ENCODE measurements around the gene PAM.
"Not testable (repeated sequence)": the region's sequence is repeated elsewhere in the genome, so short reads cannot be mapped to it uniquely, and the experiment has no call there.

PAM gene

GRCh38 chr5:102891175-102891574 is 136.1 kb downstream of the PAM start:
- DNase-seq (ENCODE audit: extremely low read depth in 1 of 2, low read depth in 1 of 2): no peak

- no peak for DNase-seq (ENCODE audit: extremely low read depth in 1 of 2, low read depth in 1 of 2)
Observed at GRCh38 chr5:102893942-102894341, 138.8 kb downstream of the PAM start.

- DNase-seq (ENCODE audit: extremely low read depth in 1 of 2, low read depth in 1 of 2): no peak
Observed at GRCh38 chr5:102895234-102895633, 140.1 kb downstream of the PAM start.

- DNase-seq (ENCODE audit: extremely low read depth in 1 of 2, low read depth in 1 of 2): no peak
Observed at GRCh38 chr5:102895976-102896375, 140.9 kb downstream of the PAM start.

- no peak for DNase-seq (ENCODE audit: extremely low read depth in 1 of 2, low read depth in 1 of 2)
Observed at GRCh38 chr5:102901424-102902134, 146.5 kb downstream of the PAM start.

- no peak for DNase-seq (ENCODE audit: extremely low read depth in 1 of 2, low read depth in 1 of 2)
Observed at GRCh38 chr5:102902135-102902448, 147.0 kb downstream of the PAM start.

GRCh38 chr5:102902647-102903046 is 147.5 kb downstream of the PAM start:
- no peak for DNase-seq (ENCODE audit: extremely low read depth in 1 of 2, low read depth in 1 of 2)

- DNase-seq (ENCODE audit: extremely low read depth in 1 of 2, low read depth in 1 of 2): no peak
Observed at GRCh38 chr5:102903074-102903871, 148.2 kb downstream of the PAM start.

GRCh38 chr5:102905056-102905455 is 150.0 kb downstream of the PAM start:
- no peak for DNase-seq (ENCODE audit: extremely low read depth in 1 of 2, low read depth in 1 of 2)

GRCh38 chr5:102907099-102907498 is 152.0 kb downstream of the PAM start:
- DNase-seq (ENCODE audit: extremely low read depth in 1 of 2, low read depth in 1 of 2): not testable (repeated sequence)

- no peak for DNase-seq (ENCODE audit: extremely low read depth in 1 of 2, low read depth in 1 of 2)
Observed at GRCh38 chr5:102910240-102911226, 155.4 kb downstream of the PAM start.

GRCh38 chr5:102911973-102912372 is 156.9 kb downstream of the PAM start:
- no peak for DNase-seq (ENCODE audit: extremely low read depth in 1 of 2, low read depth in 1 of 2)

- no peak for DNase-seq (ENCODE audit: extremely low read depth in 1 of 2, low read depth in 1 of 2)
Observed at GRCh38 chr5:102916109-102916508, 161.0 kb downstream of the PAM start.

- DNase-seq (ENCODE audit: extremely low read depth in 1 of 2, low read depth in 1 of 2): no peak
Observed at GRCh38 chr5:102918986-102919610, 164.0 kb downstream of the PAM start.

- no peak for DNase-seq (ENCODE audit: extremely low read depth in 1 of 2, low read depth in 1 of 2)
Observed at GRCh38 chr5:102920762-102921161, 165.7 kb downstream of the PAM start.

- DNase-seq (ENCODE audit: extremely low read depth in 1 of 2, low read depth in 1 of 2): no peak
Observed at GRCh38 chr5:102921341-102922044, 166.4 kb downstream of the PAM start.

- no peak for DNase-seq (ENCODE audit: extremely low read depth in 1 of 2, low read depth in 1 of 2)
Observed at GRCh38 chr5:102922111-102922720, 167.1 kb downstream of the PAM start.

GRCh38 chr5:102922799-102923477 is 167.8 kb downstream of the PAM start:
- DNase-seq (ENCODE audit: extremely low read depth in 1 of 2, low read depth in 1 of 2): no peak

- DNase-seq (ENCODE audit: extremely low read depth in 1 of 2, low read depth in 1 of 2): no peak
Observed at GRCh38 chr5:102924963-102925362, 169.9 kb downstream of the PAM start.

Measured in stimulated activated CD8-positive, alpha-beta memory T cell treated with anti-CD3 and anti-CD28 coated beads, Interleukin-7, amount 100 ng/mL, for 48 hours (primary cell).